PC-9 (cell line): Measurements from ENCODE around the gene CS.

Experiments used
- CTCF ChIP-seq: fragments of 200-600 bp; sonication (generic); conservative IDR thresholded peaks from 2 replicates; pipeline ENCODE4 v1.6.1; 2017; ENCODE audit warnings: mixed run types, antibody characterized with exemption, mild to moderate bottlenecking, moderate library complexity
- EZH2 ChIP-seq: fragments of 200-600 bp; sonication (generic); IDR thresholded peaks from 2 replicates; pipeline ENCODE4 v1.8.0; 2017; ENCODE audit warnings: antibody characterized with exemption, low read depth

GRCh38 chr12:56341616-56342015, 41.5 kb upstream of the CS start:
- TF ChIP-seq CTCF = no peak
- TF ChIP-seq EZH2 = no peak
